Measurements from ENCODE around the gene DAPK1.
"Not testable (repeated sequence)": the region's sequence is repeated elsewhere in the genome, so short reads cannot be mapped to it uniquely, and the experiment has no call there.

Gene DAPK1

DNA sequence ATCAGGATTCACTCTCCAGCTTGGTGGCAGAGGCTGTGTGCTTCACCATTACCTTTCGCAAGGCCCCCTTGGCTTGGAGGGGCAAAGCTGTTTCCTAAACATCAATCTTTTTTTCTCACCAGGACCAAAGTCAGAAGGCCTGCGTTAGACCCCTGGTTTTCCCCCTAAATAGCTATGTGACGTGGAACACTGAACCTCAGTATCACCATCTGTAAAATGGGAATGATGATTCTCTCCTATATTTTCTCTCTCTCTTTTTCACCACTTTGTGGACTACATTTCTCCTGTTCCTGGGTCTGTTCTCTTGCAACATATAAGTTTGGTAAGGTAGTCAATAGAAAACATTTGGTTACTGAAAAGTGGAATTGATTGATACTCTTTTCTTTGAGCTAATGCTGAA lies 50.5 kb downstream of the DAPK1 start:
- DNase-seq = no peak

DNA sequence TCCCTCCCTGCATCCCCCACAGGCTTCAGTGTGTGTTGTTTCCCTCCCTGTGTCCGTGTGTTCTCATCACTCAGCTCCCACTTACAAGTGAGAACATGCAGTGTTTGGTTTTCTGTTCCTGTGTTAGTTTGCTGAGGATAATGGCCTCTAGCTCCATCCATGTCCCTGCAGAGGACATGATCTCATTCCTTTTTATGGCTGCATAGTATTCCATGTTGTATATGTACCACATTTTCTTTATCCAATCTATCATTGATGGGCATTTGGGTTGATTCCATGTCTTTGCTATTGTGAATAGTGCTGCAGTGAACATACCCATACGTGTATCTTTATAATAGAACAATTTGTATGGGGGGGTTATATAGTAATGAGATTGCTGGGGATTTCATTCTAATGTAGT lies 51.4 kb downstream of the DAPK1 start:
- DNase-seq = not testable (repeated sequence)

- no peak for DNase-seq
Measured at GRCh38 chr9:87549791-87550190, 52.1 kb downstream of the DAPK1 start.

DNA sequence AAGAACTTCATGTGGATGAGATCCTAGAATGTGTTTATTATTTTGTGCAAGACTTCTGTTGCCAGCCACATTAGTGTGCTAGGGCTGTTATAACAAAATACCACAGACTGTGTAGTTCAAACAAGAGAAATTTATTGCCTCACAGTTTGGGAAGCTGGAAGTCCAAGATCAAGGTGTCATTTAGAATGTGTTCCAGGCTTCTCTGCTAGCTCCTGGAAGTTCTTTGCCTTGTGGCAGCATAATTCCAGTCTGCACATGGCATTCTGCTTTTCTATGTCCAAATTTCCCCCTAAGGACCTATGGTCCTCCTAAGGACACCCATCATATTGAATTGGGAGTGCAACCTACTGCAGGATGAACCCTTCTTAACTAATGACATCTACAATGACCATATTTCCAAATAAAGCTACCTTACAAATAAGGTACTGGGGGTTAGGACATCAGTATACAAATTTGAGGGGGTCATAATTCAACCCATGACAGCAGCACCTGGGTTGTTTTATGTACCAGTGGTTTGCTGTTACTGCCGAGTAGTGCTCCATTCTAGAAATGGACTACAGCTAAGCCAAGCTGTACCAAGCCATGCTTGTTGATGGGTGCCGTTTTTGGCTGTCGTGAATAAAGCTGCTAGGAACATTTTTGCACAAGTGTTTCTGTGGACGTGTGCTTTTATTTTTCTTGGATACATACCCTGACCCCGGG lies 52.7 kb downstream of the DAPK1 start:
- no peak for DNase-seq

DNA sequence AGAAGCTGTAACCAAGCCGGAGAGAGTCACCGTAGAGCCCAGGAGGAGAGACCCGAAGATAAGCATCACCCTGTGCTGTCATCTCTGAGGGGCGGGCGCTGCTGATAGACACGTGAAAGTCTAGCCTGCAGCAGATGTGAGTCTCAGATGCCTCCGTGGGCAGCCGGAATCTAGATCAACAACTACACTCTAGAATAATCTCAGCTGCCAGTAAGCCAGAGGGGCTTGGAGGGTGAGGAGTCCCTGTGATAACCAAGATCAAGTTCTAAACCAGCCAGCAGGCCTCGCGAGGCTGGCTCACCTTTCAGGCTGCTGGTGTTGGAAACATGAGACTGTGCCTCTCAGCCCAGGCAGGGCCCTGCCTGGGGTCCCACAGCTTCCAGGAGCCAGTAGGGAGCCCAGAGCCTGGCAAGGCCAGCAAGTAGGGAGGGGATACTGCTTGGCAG lies 54.1 kb downstream of the DAPK1 start:
- DNase-seq = no peak

DNA sequence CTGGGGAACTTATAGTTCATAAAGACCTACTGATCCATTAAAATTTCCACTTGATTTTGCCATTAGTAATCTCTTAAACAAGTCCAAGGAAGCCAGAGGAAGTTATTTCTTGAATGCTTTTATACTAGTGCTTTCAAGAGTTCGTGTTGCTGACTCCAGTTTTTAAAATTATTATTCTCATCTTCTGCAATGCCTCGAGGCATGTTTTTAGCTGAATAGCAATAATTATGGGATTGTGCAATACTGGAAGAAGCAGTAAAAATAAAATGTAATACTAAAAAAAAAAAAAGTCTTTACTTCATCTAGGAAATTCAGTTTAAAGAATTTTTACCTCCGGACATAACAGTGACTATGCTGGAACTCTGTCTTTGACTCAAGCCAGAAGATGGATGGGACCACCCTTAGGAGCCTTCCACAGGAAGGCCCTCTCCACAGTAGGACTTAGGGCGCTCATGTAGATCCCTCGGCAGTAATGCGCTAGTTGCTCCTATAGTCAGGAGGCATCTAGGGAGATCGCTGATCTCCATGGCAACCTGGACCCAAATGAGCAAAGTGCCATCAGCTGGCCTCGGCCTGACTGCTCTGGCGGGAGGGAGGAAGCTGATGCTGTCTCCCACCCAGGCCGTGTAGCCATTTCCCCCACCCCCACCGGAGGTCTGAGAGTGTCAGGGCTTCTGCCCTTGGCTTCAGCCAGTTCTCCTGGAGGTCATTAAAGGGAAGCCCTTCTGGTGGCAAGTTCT lies 56.7 kb downstream of the DAPK1 start:
- DNase-seq = no peak

DNA sequence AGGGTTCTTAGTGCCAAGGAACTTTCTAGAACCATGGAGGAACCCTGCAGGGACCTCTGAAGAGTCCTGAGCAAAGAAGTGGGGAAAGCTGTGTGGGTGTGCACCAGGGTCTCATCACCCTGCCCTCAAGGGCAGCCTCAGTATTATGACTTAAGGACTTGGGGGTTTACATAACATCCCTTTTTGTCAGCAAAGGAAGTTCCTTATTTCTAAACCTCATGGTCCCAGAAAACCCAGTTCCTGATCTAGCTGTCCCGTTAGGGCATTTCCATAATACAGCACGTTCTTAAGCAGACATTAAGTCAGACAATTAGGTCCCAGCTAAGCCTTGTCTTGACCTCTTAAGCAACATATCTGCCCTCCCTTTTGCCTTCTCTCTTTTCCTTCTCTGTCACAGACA lies 57.3 kb downstream of the DAPK1 start:
- DNase-seq = no peak

DNA sequence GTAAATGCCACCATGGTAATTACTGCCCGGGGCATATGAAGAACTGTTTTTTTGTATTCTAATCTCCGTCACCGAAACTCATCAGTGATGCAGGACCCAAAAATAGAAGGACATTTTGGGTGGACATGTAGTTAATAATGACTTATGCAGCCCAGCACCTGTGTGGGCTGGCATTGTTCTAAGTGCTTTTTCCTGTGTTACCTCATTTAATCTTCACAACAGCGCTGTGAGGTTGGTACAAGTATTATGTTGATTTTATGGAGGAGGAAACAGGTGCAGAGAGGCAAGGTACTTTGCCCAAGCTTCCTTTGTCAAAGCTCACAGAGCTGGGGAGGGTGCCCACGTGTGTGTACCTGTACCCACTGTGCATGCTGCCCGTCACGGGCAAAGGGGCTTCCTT lies 58.4 kb downstream of the DAPK1 start:
- no peak for DNase-seq

- no peak for DNase-seq
Measured at GRCh38 chr9:87556821-87557220, 59.2 kb downstream of the DAPK1 start.

GRCh38 chr9:87557996-87558395 lies 60.3 kb downstream of the DAPK1 start:
- DNase-seq = no peak

- DNase-seq = no peak
Measured at GRCh38 chr9:87558606-87559190, 61.0 kb downstream of the DAPK1 start.

- DNase-seq = no peak
Measured at GRCh38 chr9:87562062-87562461, 64.4 kb downstream of the DAPK1 start.

GRCh38 chr9:87562530-87563170 lies 65.0 kb downstream of the DAPK1 start:
- no peak for DNase-seq

GRCh38 chr9:87564111-87564510 lies 66.4 kb downstream of the DAPK1 start:
- DNase-seq = no peak

DNA sequence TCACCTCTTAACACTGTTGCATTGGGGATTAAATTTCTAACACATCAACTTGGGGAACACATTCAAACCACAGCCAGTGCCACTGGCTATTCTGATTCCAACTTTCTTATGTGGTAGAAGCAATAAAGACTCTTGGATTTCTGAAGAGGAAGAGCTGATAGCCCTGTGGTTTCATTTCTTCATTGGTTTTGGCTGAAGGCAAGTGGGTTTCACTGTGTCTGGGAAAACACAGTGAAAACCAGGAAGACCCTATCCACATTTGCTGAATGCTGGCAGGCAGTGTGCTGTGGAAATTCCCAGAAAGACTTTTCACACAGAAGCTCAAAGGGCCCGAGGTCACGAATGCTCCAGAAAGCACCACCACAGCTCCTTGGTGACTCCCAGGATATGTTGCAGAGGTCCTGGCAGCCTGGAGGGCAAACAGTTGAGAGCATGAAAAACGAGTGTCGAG lies 67.1 kb downstream of the DAPK1 start:
- no peak for DNase-seq

- DNase-seq = no peak
Measured at GRCh38 chr9:87567001-87567400, 69.3 kb downstream of the DAPK1 start.

DNA sequence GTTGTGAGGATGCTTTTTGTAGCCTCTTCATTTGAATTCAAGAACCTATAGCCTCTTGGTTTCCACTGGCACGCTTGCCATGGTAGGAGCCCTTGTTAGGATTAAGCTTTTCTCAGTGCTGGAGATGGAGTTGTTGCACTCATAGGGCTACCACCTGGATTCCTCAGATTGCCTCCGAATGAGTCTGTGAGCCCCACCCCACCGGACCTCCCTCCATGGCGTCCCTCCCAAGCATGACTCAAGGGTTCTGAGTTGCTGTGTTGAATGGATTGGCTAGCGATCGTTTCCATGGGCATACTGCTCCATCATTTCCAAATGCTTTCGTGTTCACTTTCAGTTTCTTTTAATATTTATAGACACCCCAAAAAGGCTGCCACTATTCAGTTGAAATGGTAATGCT lies 69.9 kb downstream of the DAPK1 start:
- DNase-seq = no peak

DNA sequence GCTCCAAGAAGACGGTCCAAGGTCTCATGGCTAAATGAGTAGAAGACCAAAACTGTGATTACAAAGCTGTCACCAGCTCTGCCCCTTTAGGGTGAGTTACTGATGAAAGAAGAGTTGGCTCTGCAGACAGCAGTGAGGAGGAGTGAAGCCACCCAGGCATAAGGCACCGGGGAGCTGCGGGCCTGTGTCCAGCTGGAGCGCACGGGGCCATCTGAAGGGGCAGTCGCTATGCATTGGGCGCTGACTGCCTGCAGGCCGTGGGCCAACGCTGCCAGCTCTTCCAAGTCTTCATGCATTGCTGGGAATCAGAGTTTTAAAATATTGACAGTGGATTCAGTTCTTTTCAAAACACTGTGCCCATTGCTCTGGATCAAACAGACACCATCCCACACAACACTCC lies 70.3 kb downstream of the DAPK1 start:
- DNase-seq = no peak

- DNase-seq = no peak
Measured at GRCh38 chr9:87568401-87568800, 70.7 kb downstream of the DAPK1 start.

- no peak for DNase-seq
Measured at GRCh38 chr9:87569008-87569509, 71.4 kb downstream of the DAPK1 start.

DNA sequence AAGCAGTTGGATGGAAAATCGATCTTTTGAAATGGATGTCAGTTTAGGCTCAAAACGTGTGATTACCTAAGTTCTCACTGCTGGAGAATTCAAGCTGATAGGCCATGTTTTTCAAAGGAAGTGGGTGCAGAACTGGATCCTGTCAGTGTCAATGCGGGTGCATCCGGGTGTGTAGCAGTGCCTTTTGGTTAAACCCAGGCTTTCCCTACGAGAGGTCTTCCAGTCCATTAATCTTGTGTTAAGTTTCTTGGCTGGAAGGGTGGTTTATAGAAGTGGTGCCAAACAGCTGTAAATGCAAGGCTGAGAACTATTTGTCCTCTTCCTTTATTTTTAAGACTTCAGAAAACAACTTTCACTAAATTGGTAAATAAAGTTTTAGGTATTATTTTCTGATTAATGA lies 71.9 kb downstream of the DAPK1 start:
- DNase-seq = no peak

GRCh38 chr9:87570000-87570908 lies 72.6 kb downstream of the DAPK1 start:
- no peak for DNase-seq
